Left ventricle myocardium inferior (tissue), 1 donor: ENCODE data around the gene TCF3. TPM values are rescaled to one million over a fixed set of nuclear protein-coding genes. Genes with fewer than 3 reads are reported as not detected.

Experiments
- DNase-seq: peaks from one replicate; pipeline ENCODE4 v3.0.0-alpha.2; 2020
- H3K27ac ChIP-seq: fragments of 200-600 bp; replicated peaks from 2 replicates; pipeline ENCODE4 v1.8.0; 2021
- H3K27me3 ChIP-seq: fragments of 200-600 bp; 2 replicates; pipeline ENCODE4 v1.8.0; 2021; ENCODE audit warnings: low read depth
- H3K36me3 ChIP-seq: fragments of 200-600 bp; 2 replicates; pipeline ENCODE4 v1.8.0; 2021
- H3K4me1 ChIP-seq: fragments of 200-600 bp; 2 replicates; pipeline ENCODE4 v1.8.0; 2021
- H3K4me3 ChIP-seq: fragments of 200-600 bp; 2 replicates; pipeline ENCODE4 v1.8.0; 2021; ENCODE audit warnings: mild to moderate bottlenecking, moderate library complexity
- H3K9me3 ChIP-seq: fragments of 200-600 bp; replicated peaks from 2 replicates; pipeline ENCODE4 v1.8.0; 2021
- CTCF ChIP-seq: fragments of 200-600 bp; IDR thresholded peaks from 2 replicates; pipeline ENCODE4 v1.8.0; 2021; ENCODE audit warnings: antibody characterized with exemption, mild to moderate bottlenecking, borderline replicate concordance
- intact Hi-C: fragments of 100-400 bp; cut with micrococcal nuclease; formaldehyde crosslinking; loops from one replicate; pipeline ENCODE4 v1.11.0; 2022
- total RNA-seq: library from RNA; stranded (reverse); fragmentation: NEBNext Ultra II Directional; extraction: Animal tissue kit (Norgen Biotek cat#: 25700); gene quantifications from one replicate; pipeline ENCODE4 v1.2.1, GENCODE V29; 2021
- donor health status: DM: no; HTN: yes; CAD: no; lungs with severe emphysema.

Gene TCF3
- total RNA-seq, 1 donor from 2014 or later = 18.4 TPM

GRCh38 chr19:1599460-1599846, 53.0 kb downstream of the TCF3 start:
- no peak for DNase-seq
- peaks cover 26% of the 10 kb centered on the region for H3K4me1 ChIP-seq
- H3K9me3 ChIP-seq = no peaks in the 10 kb centered on the region
- H3K4me3 ChIP-seq = no peak overlapping the region
- no peak overlapping the region for H3K27ac ChIP-seq
- no peak for TF ChIP-seq CTCF
- peaks cover 60% of the 10 kb centered on the region for H3K36me3 ChIP-seq
- H3K27me3 ChIP-seq = no peaks in the 10 kb centered on the region
- intact Hi-C loops = no loop called here

- Histone ChIP-seq H3K27me3 (no peaks in the 10 kb centered on the region), H3K36me3 (peaks cover 61% of the 10 kb centered on the region), H3K27ac (no peak overlapping the region), H3K4me3 (no peak overlapping the region), H3K4me1 (peaks cover 21% of the 10 kb centered on the region), H3K9me3 (no peaks in the 10 kb centered on the region)
- intact Hi-C loops = no loop called here
- TF ChIP-seq CTCF = no peak
- no peak for DNase-seq
Observed at GRCh38 chr19:1598777-1599459, 53.5 kb downstream of the TCF3 start.

GRCh38 chr19:1593501-1593772, 59.0 kb downstream of the TCF3 start:
- Histone ChIP-seq H3K27ac (peak overlapping the region; percentile 99), H3K4me1 (peaks cover 30% of the 10 kb centered on the region), H3K9me3 (no peaks in the 10 kb centered on the region), H3K4me3 (peak overlapping the region; percentile 92), H3K36me3 (peaks cover 37% of the 10 kb centered on the region), H3K27me3 (no peaks in the 10 kb centered on the region)
- TF ChIP-seq CTCF = no peak
- DNase-seq = no peak
- intact Hi-C loops = no loop called here

GRCh38 chr19:1592755-1593500, 59.5 kb downstream of the TCF3 start, which contains the start of gene MBD3:
Gene MBD3 (minus strand): TSS chr19:1592865. CDS start chr19:1592631, 234 bp downstream.
- Histone ChIP-seq H3K36me3 (peaks cover 32% of the 10 kb centered on the region), H3K27ac (peak within 1 kb of the TSS; percentile 99), H3K4me1 (peaks cover 30% of the 10 kb centered on the region), H3K4me3 (peak within 1 kb of the TSS; percentile 92), H3K27me3 (no peaks in the 10 kb centered on the region), H3K9me3 (no peaks in the 10 kb centered on the region)
- peak; percentile 16 for TF ChIP-seq CTCF
- DNase-seq = peak; percentile 93
- intact Hi-C loops = no loop called here

- TF ChIP-seq CTCF = no peak
- Histone ChIP-seq H3K27ac (peak overlapping the region; percentile 99), H3K9me3 (no peaks in the 10 kb centered on the region), H3K4me3 (peak overlapping the region; percentile 92), H3K27me3 (no peaks in the 10 kb centered on the region), H3K36me3 (peaks cover 24% of the 10 kb centered on the region), H3K4me1 (peaks cover 30% of the 10 kb centered on the region)
- peak; percentile 86 for DNase-seq
- intact Hi-C loops = no loop called here
Observed at GRCh38 chr19:1592024-1592754, 60.2 kb downstream of the TCF3 start.
